Measurements from ENCODE around the gene CLEC18C.
"Not testable (repeated sequence)": the region's sequence is repeated elsewhere in the genome, so short reads cannot be mapped to it uniquely, and the experiment has no call there.

Gene CLEC18C

DNA sequence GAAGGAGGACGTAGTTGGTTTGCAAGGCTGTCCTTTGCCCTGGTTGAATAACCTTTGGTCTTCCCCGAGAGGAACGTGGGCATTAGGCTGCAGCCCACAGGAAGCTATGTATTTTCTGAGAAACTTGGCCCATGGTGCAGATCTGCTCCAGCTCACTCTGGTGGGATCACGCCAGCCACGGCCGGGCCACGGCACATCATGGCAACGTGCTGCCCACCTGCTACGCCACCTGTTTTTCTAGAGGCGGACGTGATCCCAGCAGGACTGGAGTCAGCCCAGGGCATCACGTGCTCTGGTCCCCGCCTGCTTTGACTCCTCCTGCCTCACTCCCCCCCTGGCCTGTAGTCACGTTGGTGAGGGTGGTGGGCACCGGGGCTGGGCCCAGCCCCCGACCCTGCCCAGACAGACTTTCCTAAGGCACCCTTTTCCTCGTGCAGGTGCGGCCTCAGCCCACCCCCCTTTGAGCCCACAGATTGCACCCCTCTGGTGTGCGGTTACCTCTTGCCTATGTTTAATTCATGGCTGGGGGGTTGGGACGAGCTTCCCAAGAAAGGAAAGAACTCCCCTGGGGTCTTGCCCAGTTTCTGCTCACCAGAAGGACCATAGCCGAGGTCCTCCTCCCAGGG, at the start of gene CLEC18C:
Gene CLEC18C, plus strand, starts transcription at position 576 of the 626 bp plus-strand sequence. CDS start 492 bp downstream, outside the sequence.
- not testable (repeated sequence) for DNase-seq (ENCODE audit: low read depth in 2 of 2, low spot score in 1 of 2)

DNA sequence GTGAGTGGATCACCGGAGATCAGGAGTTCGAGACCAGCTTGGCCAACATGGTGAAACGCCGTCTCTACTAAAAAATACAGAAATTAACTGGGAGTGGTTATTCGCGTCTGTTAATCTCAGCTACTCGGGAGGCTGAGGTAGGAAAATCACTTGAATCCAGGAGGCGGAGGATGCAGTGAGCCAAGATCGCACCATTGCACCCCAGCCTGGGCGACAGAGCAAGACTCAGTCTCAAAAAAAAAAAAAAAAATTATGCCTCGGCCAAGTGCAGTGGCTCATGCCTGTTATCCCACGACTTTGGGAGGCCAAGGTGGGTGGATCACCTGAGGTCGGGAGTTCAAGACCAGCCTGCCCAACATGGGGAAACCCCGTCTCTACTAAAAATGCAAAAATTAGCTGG, 49.8 kb upstream of the CLEC18C start:
- DNase-seq (ENCODE audit: low read depth in 2 of 2, low spot score in 1 of 2): not testable (repeated sequence)

DNA sequence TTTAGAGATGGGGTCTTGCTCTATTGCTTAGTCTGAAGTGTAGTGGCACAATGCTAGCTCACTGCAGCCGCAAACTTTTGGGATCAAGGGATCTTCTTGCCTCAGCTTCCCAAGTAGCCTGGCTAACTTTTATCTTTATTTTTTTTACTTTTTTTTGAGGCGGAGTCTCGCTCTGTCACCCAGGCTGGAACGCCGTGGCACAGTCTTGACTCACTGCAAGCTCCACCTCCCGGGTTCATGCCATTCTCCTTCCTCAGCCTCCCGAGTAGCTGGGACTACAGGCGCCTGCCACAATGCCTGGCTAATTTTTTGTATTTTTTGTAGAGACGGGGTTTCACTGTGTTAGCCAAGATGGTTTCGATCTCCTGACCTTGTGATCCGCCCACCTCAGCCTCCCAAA, 47.4 kb upstream of the CLEC18C start:
- DNase-seq (ENCODE audit: low read depth in 2 of 2, low spot score in 1 of 2): not testable (repeated sequence)

DNA sequence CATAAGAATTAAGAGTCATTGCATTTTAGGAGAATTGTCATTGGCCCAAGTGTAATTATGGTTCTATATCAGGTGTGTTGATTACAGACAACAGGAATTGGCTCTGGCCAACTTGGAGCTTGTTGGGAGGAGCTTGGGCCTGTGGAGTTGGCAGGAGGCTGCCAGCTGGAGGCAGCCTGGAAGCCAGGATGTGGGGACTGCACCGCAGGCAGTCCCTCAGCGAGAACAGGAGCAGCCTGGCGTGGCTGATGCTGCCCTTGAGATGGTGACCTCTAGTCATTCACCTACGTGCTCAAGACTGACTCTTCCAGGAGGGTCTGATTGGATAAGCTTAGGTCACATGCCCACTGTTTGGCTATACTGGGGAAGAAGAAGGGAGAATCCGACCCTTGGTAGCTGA, 45.9 kb upstream of the CLEC18C start:
- DNase-seq (ENCODE audit: low read depth in 2 of 2, low spot score in 1 of 2): not testable (repeated sequence)

DNA sequence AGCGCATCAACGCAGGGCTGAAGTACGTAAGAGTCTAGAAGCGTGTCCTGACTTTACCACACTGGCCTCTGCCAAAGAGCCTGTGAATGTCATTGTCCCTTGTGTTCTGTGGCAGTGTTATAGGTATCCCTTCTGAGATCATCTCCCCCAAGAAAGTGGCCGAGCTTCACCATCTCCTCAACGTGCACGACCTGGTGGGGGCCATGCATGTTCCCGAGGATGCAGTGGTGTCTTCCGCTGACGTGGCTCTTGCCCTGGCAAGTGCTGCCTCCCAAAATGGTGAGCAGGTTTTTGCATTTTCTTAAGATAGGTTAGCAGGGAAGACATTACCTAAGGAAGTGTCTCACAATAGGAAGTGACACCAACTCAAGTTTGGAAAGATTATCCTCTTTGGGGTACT, 44.7 kb upstream of the CLEC18C start:
- DNase-seq (ENCODE audit: low read depth in 2 of 2, low spot score in 1 of 2): not testable (repeated sequence)

DNA sequence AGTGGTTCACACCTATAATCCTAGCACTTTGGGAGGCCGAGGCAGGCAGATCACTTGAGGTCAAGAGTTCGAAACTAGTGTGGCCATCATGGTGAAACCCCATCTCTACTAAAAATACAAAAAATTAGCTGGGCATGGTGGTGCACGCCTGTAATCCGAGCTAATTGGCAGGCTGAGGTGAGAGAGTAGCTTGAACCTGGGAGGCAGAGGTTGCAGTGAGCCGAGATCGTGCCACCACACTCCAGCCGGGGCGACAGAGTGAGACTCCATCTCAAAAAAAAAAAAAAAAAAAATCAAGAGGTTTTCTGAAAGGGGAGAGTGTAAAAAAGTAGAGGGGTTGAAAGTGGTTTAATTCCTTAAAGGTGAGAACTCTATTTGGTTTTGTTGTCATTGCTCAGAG, 37.8 kb upstream of the CLEC18C start:
- not testable (repeated sequence) for DNase-seq (ENCODE audit: low read depth in 2 of 2, low spot score in 1 of 2)

DNA sequence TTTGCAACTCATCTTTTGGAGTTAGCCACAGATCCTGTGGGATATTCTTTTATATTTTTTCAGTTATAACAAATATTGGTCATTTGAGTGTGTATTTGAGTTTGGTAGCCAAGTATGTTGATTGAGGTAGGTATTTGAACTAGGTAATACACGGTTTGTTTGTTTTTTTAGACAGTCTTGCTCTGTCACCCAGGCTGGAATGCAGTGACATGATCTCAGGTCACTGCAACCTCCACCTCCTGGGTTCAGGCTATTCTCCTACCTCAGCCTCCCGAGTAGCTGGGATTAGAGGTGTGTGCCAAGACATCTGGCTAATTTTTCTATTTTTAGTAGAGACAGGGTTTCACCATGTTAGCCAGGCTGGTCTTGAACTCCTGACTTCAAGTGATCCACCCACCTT, 37.0 kb upstream of the CLEC18C start:
- not testable (repeated sequence) for DNase-seq (ENCODE audit: low read depth in 2 of 2, low spot score in 1 of 2)

DNA sequence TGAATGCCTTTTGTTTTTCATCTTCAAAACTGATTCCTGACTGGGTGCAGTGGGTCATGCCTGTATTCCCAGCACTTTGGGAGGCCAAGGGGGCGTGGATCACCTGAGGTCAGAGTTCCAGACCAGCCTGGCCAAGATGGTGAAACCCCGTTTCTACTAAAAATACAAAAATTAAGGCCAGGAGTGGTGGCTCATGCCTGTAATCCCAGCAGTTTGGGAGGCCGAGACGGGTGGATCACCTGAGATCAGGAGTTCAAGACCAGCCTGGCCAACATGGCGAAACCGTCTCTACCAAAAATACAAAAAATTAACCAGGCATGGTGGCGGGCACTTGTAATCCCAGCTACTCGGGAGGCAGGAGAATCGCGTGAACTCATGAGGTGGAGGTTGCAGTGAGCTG, 30.8 kb upstream of the CLEC18C start:
- DNase-seq (ENCODE audit: low read depth in 2 of 2, low spot score in 1 of 2): not testable (repeated sequence)

DNA sequence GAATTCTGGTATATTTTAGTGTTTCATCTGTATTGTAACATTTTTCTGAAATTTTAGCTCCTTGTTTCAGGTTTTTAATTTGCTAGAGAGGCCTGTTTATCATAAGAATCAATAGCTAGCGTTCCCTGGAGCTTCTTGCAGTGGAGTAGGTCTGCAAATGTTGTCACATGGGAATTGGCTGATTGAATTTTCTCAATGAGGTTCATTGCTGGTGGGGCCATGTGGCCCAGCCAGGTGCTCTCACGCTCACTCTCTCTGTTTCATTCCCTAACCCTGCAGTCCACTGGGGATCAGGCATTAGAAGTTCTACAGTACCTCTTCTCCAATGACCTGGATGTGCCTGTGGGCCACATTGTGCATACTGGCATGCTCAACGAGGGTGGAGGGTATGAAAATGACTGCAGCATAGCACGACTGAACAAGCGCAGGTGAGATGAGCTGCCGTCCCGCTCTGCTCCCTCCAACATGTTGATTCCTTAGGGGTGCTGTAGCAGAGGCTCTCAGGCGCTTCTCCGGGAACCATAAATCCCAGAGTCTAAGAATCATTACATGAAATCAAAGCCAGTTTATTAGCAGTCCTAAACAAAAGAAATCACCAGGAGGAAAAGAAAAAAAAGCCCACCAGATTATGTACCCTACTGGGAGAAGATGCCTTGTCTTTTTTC, 30.2 kb upstream of the CLEC18C start:
- not testable (repeated sequence) for DNase-seq (ENCODE audit: low read depth in 2 of 2, low spot score in 1 of 2)

DNA sequence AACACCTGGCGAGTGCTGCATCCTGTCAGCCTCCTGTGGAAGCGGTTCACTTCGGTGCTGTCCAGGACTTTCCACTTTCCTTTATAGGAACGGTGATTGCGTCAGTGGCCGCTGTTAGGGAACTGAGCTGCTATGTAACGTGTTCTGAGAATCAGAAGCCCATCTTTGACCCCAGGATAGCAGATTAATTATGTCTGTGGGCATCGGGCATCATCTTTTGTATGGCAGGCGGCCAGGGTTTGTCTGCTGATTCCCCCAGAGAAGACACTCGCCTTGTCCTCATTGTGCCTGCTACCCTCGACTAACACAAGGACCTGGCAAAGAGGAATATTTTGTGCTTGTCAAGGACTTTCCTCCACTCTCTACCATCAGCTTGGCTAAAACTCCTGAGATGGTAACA, 25.7 kb upstream of the CLEC18C start:
- DNase-seq (ENCODE audit: low read depth in 2 of 2, low spot score in 1 of 2): not testable (repeated sequence)

DNA sequence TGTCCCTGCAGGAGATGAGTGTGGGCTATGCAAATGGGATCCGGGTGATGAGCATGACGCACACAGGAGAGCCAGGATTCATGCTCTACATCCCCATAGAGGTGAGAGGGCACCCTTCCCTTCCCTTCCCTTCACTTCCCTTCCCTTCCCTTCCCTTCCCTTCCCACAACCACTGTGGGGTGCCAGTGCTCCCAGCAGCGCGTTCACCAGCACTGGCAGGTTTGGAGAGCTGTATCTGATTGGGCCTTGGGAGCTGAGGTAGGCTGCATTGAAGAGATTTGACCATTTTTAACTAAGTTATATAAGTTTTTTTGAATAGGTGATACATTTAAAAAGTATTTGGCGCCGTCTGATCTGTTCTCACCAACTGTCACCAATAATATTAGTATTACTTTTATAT, 25.1 kb upstream of the CLEC18C start:
- DNase-seq (ENCODE audit: low read depth in 2 of 2, low spot score in 1 of 2): not testable (repeated sequence)

DNA sequence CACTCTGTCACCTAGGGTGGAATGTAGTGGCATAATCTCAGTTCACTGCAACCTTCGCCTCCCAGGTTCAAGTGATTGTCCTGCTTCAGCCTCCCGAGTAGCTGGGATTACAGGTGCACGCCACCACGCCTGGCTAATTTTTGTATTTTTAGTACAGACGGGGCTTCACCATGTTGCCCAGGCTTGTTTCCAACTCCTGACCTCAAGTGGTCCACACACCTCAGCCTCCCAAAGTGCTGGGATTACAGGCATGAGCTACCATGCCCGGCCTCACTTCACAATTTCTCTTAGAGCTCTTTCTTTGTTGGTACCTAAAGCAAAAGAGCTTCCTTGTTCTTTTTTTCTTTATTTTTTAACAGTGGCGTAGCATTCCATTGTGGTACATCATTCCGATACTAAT, 24.3 kb upstream of the CLEC18C start:
- DNase-seq (ENCODE audit: low read depth in 2 of 2, low spot score in 1 of 2): not testable (repeated sequence)

DNA sequence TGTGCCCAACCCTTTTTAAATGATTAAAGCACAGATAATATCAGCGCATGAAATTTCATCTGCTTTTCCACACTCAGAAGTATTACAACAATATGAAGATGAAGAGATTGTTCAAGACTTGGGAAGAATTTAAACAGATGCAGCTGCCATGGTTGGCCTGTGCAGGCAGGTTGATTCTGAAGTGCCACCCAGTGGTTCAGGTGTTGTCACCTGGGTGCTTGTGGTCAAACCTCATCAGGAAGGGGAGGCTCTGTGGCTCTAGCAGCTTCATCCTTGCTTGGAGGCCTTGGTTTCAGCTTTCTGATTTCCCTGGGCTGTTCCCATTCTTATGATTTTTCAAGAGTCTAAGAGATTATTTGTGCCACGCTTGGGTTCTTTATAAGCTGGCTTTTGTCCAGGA, 22.2 kb upstream of the CLEC18C start:
- no peak for DNase-seq (ENCODE audit: low read depth in 2 of 2, low spot score in 1 of 2)

DNA sequence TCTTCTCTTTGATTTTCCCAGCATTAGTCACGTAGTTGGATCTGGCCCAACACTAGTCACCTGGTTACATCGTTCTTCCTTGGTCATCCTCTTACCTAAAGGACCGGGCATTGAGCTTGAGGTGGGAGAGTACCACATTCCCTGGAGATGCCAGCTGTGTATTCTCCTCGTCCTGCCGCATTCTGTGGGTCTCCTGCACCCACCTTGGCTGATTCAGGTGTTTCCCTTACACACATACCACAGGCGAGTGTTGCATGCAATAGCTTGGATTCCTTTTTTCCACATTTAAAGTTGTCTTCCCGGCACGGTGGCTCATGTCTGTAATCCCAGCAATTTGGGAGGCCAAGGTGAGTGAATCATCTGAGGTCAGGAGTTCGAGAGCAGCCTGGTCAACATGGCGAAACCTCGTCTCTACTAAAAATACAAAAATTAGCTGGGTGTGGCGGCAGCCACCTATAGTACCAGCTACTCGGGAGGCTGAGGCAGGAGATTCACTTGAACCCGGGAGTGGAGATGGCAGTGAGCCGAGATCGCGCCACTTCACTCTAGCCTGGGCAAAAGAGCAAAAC, 21.6 kb upstream of the CLEC18C start:
- no peak for DNase-seq (ENCODE audit: low read depth in 2 of 2, low spot score in 1 of 2)

DNA sequence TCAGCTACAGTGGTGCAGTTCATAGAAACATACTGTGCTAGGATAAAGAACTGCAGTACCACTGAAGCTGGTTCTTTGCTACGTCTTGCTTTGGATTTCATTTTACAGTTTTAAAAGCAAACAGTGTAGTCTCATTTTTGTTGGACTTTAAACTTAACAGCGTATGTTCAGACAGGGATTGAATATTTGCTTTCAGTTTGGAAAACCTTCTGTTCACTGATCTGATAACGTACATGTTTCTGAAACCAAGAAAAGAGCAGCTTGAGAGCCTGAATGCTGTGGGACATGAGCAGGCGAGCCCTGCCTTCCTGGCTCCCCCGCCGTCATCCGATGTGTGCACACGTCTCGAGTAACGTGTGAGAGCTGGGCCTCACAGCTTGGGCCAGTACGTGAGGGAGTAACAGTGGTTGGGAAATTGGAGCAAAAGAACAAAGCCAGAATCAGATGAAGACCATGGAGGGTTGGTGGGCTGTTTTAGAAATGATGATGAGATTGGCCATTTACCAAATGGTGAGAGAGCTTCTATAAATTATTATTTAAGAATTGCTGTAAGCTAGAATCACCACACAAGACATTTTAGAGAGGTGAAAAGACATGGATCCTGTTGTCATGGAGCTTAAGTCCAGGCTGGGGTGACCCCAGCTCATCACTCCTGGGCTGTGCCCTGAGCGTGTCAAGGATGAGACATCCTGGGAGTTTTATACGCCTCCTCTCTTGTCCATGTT, 20.8 kb upstream of the CLEC18C start:
- no peak for DNase-seq (ENCODE audit: low read depth in 2 of 2, low spot score in 1 of 2)

DNA sequence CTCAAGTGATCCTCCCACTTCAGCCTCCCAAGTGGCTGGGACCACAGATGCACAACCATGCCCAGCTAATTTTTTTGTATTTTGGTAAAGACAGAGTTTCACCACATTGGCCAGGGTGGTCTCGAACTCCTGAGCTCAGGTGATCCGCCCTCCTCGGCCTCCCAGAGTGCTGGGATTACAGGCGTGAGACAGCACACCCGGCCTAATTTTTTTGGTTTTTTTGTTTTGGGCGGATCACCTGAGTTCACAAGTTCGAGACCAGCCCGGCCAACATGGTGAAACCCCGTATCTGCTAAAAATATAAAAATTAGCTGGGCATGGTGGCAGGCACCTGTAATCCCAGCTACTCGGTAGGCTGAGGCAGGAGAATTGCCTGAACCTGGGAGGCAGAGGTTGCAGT, 18.9 kb upstream of the CLEC18C start:
- not testable (repeated sequence) for DNase-seq (ENCODE audit: low read depth in 2 of 2, low spot score in 1 of 2)

DNA sequence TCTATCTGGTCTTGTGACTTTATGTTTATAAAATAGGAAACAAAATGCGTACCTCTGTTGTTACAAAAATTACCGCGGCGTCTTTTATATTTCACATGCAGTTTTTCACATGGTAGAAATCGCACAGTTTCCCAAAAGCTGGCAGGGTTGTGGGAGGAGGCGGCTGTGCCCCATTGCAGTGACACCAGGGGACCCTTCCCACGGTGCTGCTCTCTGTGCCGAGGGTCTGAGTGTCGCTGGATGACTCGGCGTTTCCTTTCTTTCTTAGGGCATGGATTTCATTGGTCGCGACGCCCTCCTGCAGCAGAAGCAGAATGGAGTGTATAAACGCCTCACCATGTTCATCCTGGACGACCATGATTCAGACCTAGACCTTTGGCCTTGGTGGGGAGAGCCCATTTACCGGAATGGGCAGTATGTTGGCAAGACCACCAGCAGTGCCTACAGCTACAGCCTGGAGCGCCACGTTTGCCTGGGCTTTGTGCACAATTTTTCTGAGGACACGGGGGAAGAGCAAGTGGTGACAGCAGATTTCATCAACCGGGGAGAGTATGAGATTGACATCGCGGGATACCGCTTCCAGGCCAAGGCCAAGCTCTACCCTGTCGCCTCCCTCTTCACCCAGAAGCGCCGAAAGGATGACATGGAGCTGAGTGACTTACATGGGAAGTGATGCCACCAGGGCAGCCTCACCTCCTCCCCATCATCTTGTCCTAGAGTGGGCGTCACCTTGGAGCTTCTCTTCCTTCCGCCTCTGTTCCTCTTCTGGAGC, 17.2 kb upstream of the CLEC18C start:
- no peak for DNase-seq (ENCODE audit: low read depth in 2 of 2, low spot score in 1 of 2)

DNA sequence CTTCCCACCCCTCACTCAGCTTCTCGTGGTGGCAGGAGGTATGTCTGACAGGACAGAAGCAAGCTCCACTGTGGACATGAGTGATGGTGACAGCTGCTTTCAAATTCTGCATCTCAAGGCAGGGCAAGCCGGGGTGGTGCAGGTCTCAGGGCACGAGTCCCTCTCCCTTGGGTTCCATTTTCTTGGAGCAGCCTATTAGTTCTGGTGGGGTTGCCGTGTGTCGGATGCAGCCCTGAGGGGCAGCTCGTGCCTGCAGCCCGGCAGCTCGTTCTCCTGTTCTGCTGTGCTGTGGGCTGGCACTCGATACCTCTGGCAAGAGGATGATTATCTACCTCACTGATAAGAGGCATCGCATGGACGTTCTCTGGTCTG, 16.5 kb upstream of the CLEC18C start:
- no peak for DNase-seq (ENCODE audit: low read depth in 2 of 2, low spot score in 1 of 2)

DNA sequence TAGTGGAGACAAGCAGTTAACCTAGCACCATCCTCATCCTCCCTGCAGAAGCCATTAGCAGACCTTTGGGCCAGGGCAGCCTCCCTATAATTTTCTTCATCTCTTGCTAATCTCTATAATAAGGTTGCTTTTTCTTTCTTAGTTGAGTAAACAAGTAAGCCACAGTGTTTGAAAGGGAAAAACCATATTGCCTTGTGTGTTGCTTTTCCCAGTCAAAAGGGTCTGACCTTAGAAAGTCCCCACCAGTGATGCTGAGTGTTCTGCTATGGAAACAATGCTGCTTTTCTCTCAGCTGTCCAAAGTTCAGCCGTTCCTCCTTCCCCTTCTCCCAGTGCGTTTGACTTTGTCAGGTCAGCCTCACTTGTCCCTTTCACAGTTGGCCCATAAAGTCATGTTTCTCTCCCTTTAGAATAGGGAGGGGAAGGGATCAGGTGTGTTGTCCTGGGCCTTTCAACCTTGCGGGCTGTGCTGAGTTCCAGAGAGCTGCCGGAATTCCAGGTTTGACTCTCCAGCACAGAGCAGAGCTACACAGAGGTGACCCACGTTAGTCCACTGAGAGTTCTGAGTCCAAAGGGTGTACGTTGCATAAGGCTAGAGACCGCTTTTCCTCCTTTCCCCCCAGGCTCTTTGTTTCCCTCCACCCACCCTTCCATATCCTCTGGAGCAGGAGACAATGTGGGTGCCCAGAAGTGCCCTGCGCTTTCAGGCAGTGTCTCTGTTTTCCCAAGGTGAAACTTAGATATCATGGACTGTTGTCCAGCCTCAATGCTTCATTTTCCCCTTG, 15.9 kb upstream of the CLEC18C start:
- DNase-seq (ENCODE audit: low read depth in 2 of 2, low spot score in 1 of 2): no peak

DNA sequence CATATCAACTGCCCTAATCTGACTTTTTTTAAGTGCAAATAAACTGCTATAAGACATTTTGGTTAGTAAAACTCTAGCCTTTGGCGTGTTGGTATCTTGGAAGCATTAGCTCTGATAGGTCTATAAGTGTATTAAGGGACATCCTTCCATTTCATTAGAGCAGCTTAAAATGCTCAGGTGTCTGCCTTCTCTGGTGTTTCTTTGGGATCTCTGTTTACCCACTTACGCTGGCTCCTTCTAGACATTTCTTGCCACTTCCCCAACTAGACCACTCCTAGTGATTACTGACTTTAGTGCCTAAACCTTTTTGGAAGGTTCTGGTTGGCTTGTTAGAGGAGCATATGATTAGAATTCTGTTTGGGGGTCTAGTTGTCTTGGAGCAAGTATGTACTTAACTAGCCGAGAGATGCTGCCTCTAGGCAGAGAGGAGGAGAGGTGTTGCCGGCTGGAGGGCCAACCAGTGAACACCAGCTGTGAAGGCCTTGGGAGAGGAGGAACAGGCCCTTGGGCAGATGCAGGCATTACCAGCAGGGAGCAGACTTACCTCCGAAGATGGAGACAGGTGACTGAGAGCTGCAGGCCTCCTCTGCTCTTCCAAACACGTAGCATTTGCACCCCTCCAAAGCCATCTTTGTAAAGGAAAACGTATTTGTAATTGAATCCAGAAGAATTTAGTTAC, 15.2 kb upstream of the CLEC18C start:
- DNase-seq (ENCODE audit: low read depth in 2 of 2, low spot score in 1 of 2): no peak

Data from stimulated activated CD8-positive, alpha-beta memory T cell treated with anti-CD3 and anti-CD28 coated beads, Interleukin-4, amount 100 ng/mL, for 4 hours (primary cell).